IMR-90 (cell line): Measurements from ENCODE around the gene PRR5L. TPM values are rescaled to one million over a fixed set of nuclear protein-coding genes. Genes with fewer than 3 reads are reported as not detected.
A peak's percentile ranks its signal among the peaks of the same experiment; 100 is the strongest.

Experiments
- ATAC-seq: fragments of 200-7000 bp; cut with Tn5 transposase; 2 replicates; pipeline ENCODE4 v1.9.1; 2020; ENCODE audit warnings: low read depth, mild to moderate bottlenecking, moderate library complexity
- BruUV-seq: library from RNA; stranded (reverse); fragments of 400-500 nt; replicated peaks from 2 replicates; lab custom pipeline; 2021; lab: Mats Ljungman, UMichigan
- CTCF ChIA-PET: fragments of 300-600 bp; formaldehyde crosslinking; extraction: SDS; loops from one replicate; lab custom pipeline; 2021; ENCODE audit warnings: antibody characterized with exemption; lab: Yijun Ruan, JAX
- POLR2A ChIA-PET: fragments of 300-600 bp; sonication (Branson Sonifier 250); formaldehyde crosslinking; loops from one replicate; lab custom pipeline; 2022; ENCODE audit warnings: antibody characterized with exemption; ENCODE audit not compliant: unreplicated experiment; lab: Charles Lee
- DNase-seq: peaks from one replicate; pipeline ENCODE4 v3.0.0; 2013
- H2AFZ ChIP-seq: replicated peaks from 2 replicates; pipeline ENCODE3; 2013; ENCODE audit warnings: low read length, mild to moderate bottlenecking; ENCODE audit not compliant: poor library complexity
- H2AK5ac ChIP-seq: 2 replicates; pipeline ENCODE4 v1.6.1; 2013; ENCODE audit warnings: low read depth, low read length, inconsistent platforms
- H2AK9ac ChIP-seq: replicated peaks from 2 replicates; pipeline ENCODE3; 2013; ENCODE audit warnings: mild to moderate bottlenecking, low read depth, low read length, moderate library complexity; ENCODE audit not compliant: poor library complexity
- H2BK120ac ChIP-seq: 2 replicates; pipeline ENCODE4 v1.6.1; 2013; ENCODE audit warnings: low read depth, low read length, inconsistent platforms
- H2BK15ac ChIP-seq: 3 replicates; pipeline ENCODE4 v1.6.1; 2013; ENCODE audit warnings: low read depth, low read length, inconsistent platforms
- H2BK20ac ChIP-seq: 2 replicates; pipeline ENCODE4 v1.6.1; 2013; ENCODE audit warnings: low read depth, mild to moderate bottlenecking, inconsistent platforms, low read length, moderate library complexity
- H2BK5ac ChIP-seq: 2 replicates; pipeline ENCODE4 v1.6.1; 2013; ENCODE audit warnings: mild to moderate bottlenecking, low read depth, low read length, inconsistent platforms; ENCODE audit not compliant: poor library complexity, severe bottlenecking
- H3K14ac ChIP-seq: replicated peaks from 2 replicates; pipeline ENCODE4 v1.6.1; 2013; ENCODE audit warnings: low read depth, low read length, inconsistent platforms
- H3K18ac ChIP-seq: 2 replicates; pipeline ENCODE4 v1.6.1; 2013; ENCODE audit warnings: low read depth, low read length, control low read depth
- H3K23ac ChIP-seq: 2 replicates; pipeline ENCODE4 v1.6.1; 2013; ENCODE audit warnings: low read depth, low read length, inconsistent platforms
- H3K27ac ChIP-seq: 2 replicates; pipeline ENCODE4 v1.5.1; 2013; ENCODE audit warnings: mild to moderate bottlenecking, control low read depth, low read length; ENCODE audit not compliant: insufficient read depth
- H3K27me3 ChIP-seq: 2 replicates; pipeline ENCODE4 v1.6.1; 2013; ENCODE audit warnings: low read length; ENCODE audit not compliant: control insufficient read depth, insufficient read depth
- H3K36me3 ChIP-seq: 2 replicates; pipeline ENCODE4 v1.6.1; 2013; ENCODE audit warnings: low read length, mixed read lengths; ENCODE audit not compliant: control insufficient read depth, insufficient read depth
- H3K4ac ChIP-seq: 2 replicates; pipeline ENCODE4 v1.6.1; 2013; ENCODE audit warnings: low read depth, low read length, inconsistent platforms
- H3K4me1 ChIP-seq: 2 replicates; pipeline ENCODE4 v1.6.1; 2013; ENCODE audit warnings: low read length, mixed read lengths; ENCODE audit not compliant: control insufficient read depth, insufficient read depth
- H3K4me2 ChIP-seq: 2 replicates; pipeline ENCODE4 v1.6.1; 2013; ENCODE audit warnings: low read depth, mild to moderate bottlenecking, control low read depth, low read length, moderate library complexity
- H3K4me3 ChIP-seq: 2 replicates; pipeline ENCODE4 v1.5.1; 2013; ENCODE audit warnings: low read depth, mild to moderate bottlenecking, control low read depth, low read length, moderate library complexity; ENCODE audit not compliant: insufficient read depth
- H3K56ac ChIP-seq: 2 replicates; pipeline ENCODE4 v1.6.1; 2013; ENCODE audit warnings: low read length, inconsistent platforms; ENCODE audit not compliant: insufficient read depth; ENCODE audit errors: extremely low read depth
- H3K79me1 ChIP-seq, 2 experiments: 2 replicates each; pipeline ENCODE4 v1.6.1; 2013; ENCODE audit warnings: low read length in 2 of 2, inconsistent platforms in 1 of 2, low read depth in 1 of 2
- H3K9ac ChIP-seq: 2 replicates; pipeline ENCODE4 v1.6.1; 2013; ENCODE audit warnings: low read depth, low read length, control low read depth
- H3K9me1 ChIP-seq: 2 replicates; pipeline ENCODE4 v1.6.1; 2013; ENCODE audit warnings: low read length, inconsistent platforms; ENCODE audit not compliant: insufficient read depth
- H3K9me3 ChIP-seq: 2 replicates; pipeline ENCODE4 v1.6.1; 2013; ENCODE audit warnings: low read length; ENCODE audit not compliant: control insufficient read depth, insufficient read depth
- H4K20me1 ChIP-seq: 2 replicates; pipeline ENCODE4 v1.6.1; 2013; ENCODE audit warnings: low read length, inconsistent platforms; ENCODE audit not compliant: insufficient read depth
- H4K5ac ChIP-seq: 2 replicates; pipeline ENCODE4 v1.6.1; 2013; ENCODE audit warnings: mild to moderate bottlenecking, low read depth, low read length, control low read depth
- H4K8ac ChIP-seq, 2 experiments: 2 replicates each; pipeline ENCODE4 v1.6.1; 2013; ENCODE audit warnings: low read depth in 2 of 2, low read length in 2 of 2, control low read depth in 1 of 2, inconsistent platforms in 1 of 2
- H4K91ac ChIP-seq: 2 replicates; pipeline ENCODE4 v1.6.1; 2013; ENCODE audit warnings: low read depth, low read length, inconsistent platforms; ENCODE audit not compliant: insufficient read depth
- BHLHE40 ChIP-seq: fragments of 150-350 bp; IDR thresholded peaks from 2 replicates; pipeline ENCODE4 v1.6.1; 2016; ENCODE audit warnings: mild to moderate bottlenecking, low read depth, low read length
- CEBPB ChIP-seq: IDR thresholded peaks from 2 replicates; pipeline ENCODE4 v1.6.1; 2012; ENCODE audit warnings: low read depth, low read length, improper control_type of control experiment
- FOS ChIP-seq: fragments of 150-350 bp; IDR thresholded peaks from 2 replicates; pipeline ENCODE4 v1.6.1; 2016; ENCODE audit warnings: low read depth, low read length
- MAFK ChIP-seq: IDR thresholded peaks from 2 replicates; pipeline ENCODE4 v1.6.1; 2012; ENCODE audit warnings: low read depth, low read length, improper control_type of control experiment
- RAD21 ChIP-seq: IDR thresholded peaks from 2 replicates; pipeline ENCODE4 v1.6.1; 2012; ENCODE audit warnings: low read length, improper control_type of control experiment
- RCOR1 ChIP-seq: IDR thresholded peaks from 2 replicates; pipeline ENCODE4 v1.6.1; 2012; ENCODE audit warnings: mild to moderate bottlenecking, low read length, improper control_type of control experiment; ENCODE audit not compliant: insufficient replicate concordance
- USF2 ChIP-seq: fragments of 150-350 bp; IDR thresholded peaks from 2 replicates; pipeline ENCODE4 v1.6.1; 2017; ENCODE audit warnings: mild to moderate bottlenecking, antibody characterized with exemption, low read length, low read depth
- WGBS, 2 experiments: methylation state at CpG; one replicate each; pipeline versions ENCODE4 v1.1.5 to v1.1.7; 2013; ENCODE audit warnings: missing lambda C conversion rate in 2 of 2; ENCODE audit not compliant: insufficient read length in 1 of 2; ENCODE audit errors: extremely low coverage in 2 of 2; 5-methylcytosine and 5-hydroxymethylcytosine counted together
- dilution Hi-C: fragments of 300-500 bp; cut with HindIII; formaldehyde crosslinking; loops from one replicate; pipeline ENCODE4 v1.14.3; 2018; ENCODE audit warnings: low sequenced_read_pairs; ENCODE audit not compliant: unreplicated experiment
- in situ Hi-C: fragments of 300-500 bp; cut with MboI; formaldehyde crosslinking; loops from 3 replicates; pipeline ENCODE4 v1.14.3; 2019; ENCODE audit warnings: low sequenced_read_pairs, inconsistent platforms, mixed read lengths
- intact Hi-C: fragments of 100-400 bp; cut with micrococcal nuclease; formaldehyde crosslinking; loops from 2 replicates; pipeline ENCODE4 v1.10.0; 2022
- polyA plus RNA-seq, 3 experiments: library from polyadenylated mRNA; depleted of rRNA; stranded (reverse); fragments of >200 nt; gene quantifications; 2 replicates each; pipeline ENCODE4 v1.2.3, GENCODE V29; 2012; ENCODE audit warnings: low replicate concordance in 1 of 3
- total RNA-seq: library from RNA; depleted of rRNA; stranded (reverse); fragments of >200 nt; gene quantifications from 2 replicates; pipeline ENCODE4 v1.2.3, GENCODE V29; 2012

Gene PRR5L
- total and polyA plus RNA-seq, 2 of the 4 experiments (the other 2 are of a cell fraction) = 2.9 to 3.6 TPM

GRCh38 chr11:36456156-36456555, 160.1 kb downstream of the PRR5L start:
- Histone ChIP-seq H4K5ac (peak overlapping the region; percentile 94), H3K79me1 (peaks cover 0 to 9% of the 10 kb centered on the region in 2 experiments; a peak in 1 of 4 replicates), H3K4me2 (peak overlapping the region; percentile 24), H2AK5ac (peak overlapping the region; percentile 96), H4K20me1 (no peaks in the 10 kb centered on the region), H4K8ac (peak overlapping the region; percentile 92 to 96), H3K9ac (peak overlapping the region; percentile 65), H2BK5ac (peak overlapping the region; percentile 94), H3K4me3 (no peak overlapping the region), H3K27ac (peak overlapping the region; percentile 95), H3K9me3 (no peaks in the 10 kb centered on the region), H2AFZ (peak overlapping the region; percentile 95), H3K14ac (peak overlapping the region; percentile 95), H3K4me1 (peaks cover 34% of the 10 kb centered on the region), H2BK20ac (peak overlapping the region; percentile 95), H3K36me3 (no peaks in the 10 kb centered on the region), H3K18ac (peak overlapping the region; percentile 89), H2BK120ac (peak overlapping the region; percentile 97), H3K56ac (peak overlapping the region; percentile 92), H3K4ac (peak overlapping the region; percentile 97), H3K23ac (peak overlapping the region; percentile 89), H2AK9ac (peak overlapping the region; percentile 92), H3K27me3 (no peaks in the 10 kb centered on the region), H2BK15ac (peak overlapping the region; percentile 98), H3K9me1 (peaks cover 33% of the 10 kb centered on the region), H4K91ac (peak overlapping the region; percentile 98)
- POLR2A ChIA-PET = interaction anchor here (0.6 to 0.7 kb wide), 3 partner anchors 35 to 50 kb away, joined by 3 to 10 read pairs (median 4); no protein-coding TSS in a partner anchor
- intact Hi-C loops (loop anchor here (5.0 kb wide), 1 partner anchor 79 kb away; no protein-coding TSS in a partner anchor), in situ Hi-C loops (loop anchor here (25.0 kb wide), 1 partner anchor 844 kb away; the partner anchor contains the start of gene FJX1), dilution Hi-C loops (no loop called here)
- CTCF ChIA-PET = interaction anchor here (2.5 kb wide), 1 partner anchor 22 kb away, joined by 10 read pairs; no protein-coding TSS in a partner anchor
- BruUV-seq = no TSS peak
- DNase-seq = no peak
- peak; percentile 38 for ATAC-seq
- 40% methylated on average over 1 of the region's 6 CpGs; no CpG with 5 or more reads in 1 of the 2 experiments for WGBS, 2 experiments
- TF ChIP-seq MAFK (no peak), FOS (no peak), USF2 (no peak), RAD21 (no peak), RCOR1 (no peak), BHLHE40 (no peak), CEBPB (no peak)
